ENCODE measurements around the gene LAT.
"Not testable (repeated sequence)": the region's sequence is repeated elsewhere in the genome, so short reads cannot be mapped to it uniquely, and the experiment has no call there.

The LAT gene

GRCh38 chr16:28975158-28975599 lies 9.7 kb upstream of the LAT start:
- DNase-seq (ENCODE audit: low read depth, low spot score): no peak
- peak overlapping the region; percentile 65 for H3K27ac ChIP-seq

- DNase-seq (ENCODE audit: low read depth, low spot score): no peak
- no peak overlapping the region for H3K27ac ChIP-seq
Observed at GRCh38 chr16:28977703-28978662, 6.9 kb upstream of the LAT start.

GRCh38 chr16:28980330-28980729 lies 4.5 kb upstream of the LAT start:
- DNase-seq (ENCODE audit: low read depth, low spot score): not testable (repeated sequence)

GRCh38 chr16:28980929-28981328 lies 3.9 kb upstream of the LAT start:
- DNase-seq (ENCODE audit: low read depth, low spot score): no peak
- no peak overlapping the region for H3K27ac ChIP-seq

More at GRCh38 chr16:28980330-28980729, 4.5 kb upstream of the LAT start:
- H3K27ac ChIP-seq: not testable (repeated sequence)

GRCh38 chr16:28981517-28981916 lies 3.3 kb upstream of the LAT start:
- no peak overlapping the region for H3K27ac ChIP-seq
- no peak for DNase-seq (ENCODE audit: low read depth, low spot score)

GRCh38 chr16:28982418-28982817 lies 2.4 kb upstream of the LAT start:
- no peak for DNase-seq (ENCODE audit: low read depth, low spot score)
- no peak overlapping the region for H3K27ac ChIP-seq

- no peak for DNase-seq (ENCODE audit: low read depth, low spot score)
- no peak overlapping the region for H3K27ac ChIP-seq
Observed at GRCh38 chr16:28982949-28983348, 1.9 kb upstream of the LAT start.

GRCh38 chr16:28983644-28984043 lies 1.2 kb upstream of the LAT start:
- no peak for DNase-seq (ENCODE audit: low read depth, low spot score)

GRCh38 chr16:28984091-28984490 lies 761 bp upstream of the LAT start:
- H3K27ac ChIP-seq: no peak overlapping the region

More at GRCh38 chr16:28983644-28984043, 1.2 kb upstream of the LAT start:
- H3K27ac ChIP-seq: no peak overlapping the region

GRCh38 chr16:28985211-28986041 lies 574 bp downstream of the LAT start:
- DNase-seq (ENCODE audit: low read depth, low spot score): no peak
- H3K27ac ChIP-seq: no peak overlapping the region

More at GRCh38 chr16:28984091-28984490, 761 bp upstream of the LAT start:
- no peak for DNase-seq (ENCODE audit: low read depth, low spot score)

- H3K27ac ChIP-seq: no peak overlapping the region
- DNase-seq (ENCODE audit: low read depth, low spot score): no peak
Observed at GRCh38 chr16:28986046-28986445, 1.2 kb downstream of the LAT start.

GRCh38 chr16:28986492-28986891 lies 1.6 kb downstream of the LAT start:
- no peak overlapping the region for H3K27ac ChIP-seq
- DNase-seq (ENCODE audit: low read depth, low spot score): no peak

GRCh38 chr16:28987170-28987853 lies 2.5 kb downstream of the LAT start:
- H3K27ac ChIP-seq: no peak overlapping the region
- DNase-seq (ENCODE audit: low read depth, low spot score): no peak

GRCh38 chr16:28989363-28989762 lies 4.5 kb downstream of the LAT start:
- no peak overlapping the region for H3K27ac ChIP-seq
- no peak for DNase-seq (ENCODE audit: low read depth, low spot score)

GRCh38 chr16:28990375-28991040 lies 5.7 kb downstream of the LAT start:
- no peak overlapping the region for H3K27ac ChIP-seq
- no peak for DNase-seq (ENCODE audit: low read depth, low spot score)

GRCh38 chr16:28991687-28992086 lies 6.8 kb downstream of the LAT start:
- no peak overlapping the region for H3K27ac ChIP-seq
- no peak for DNase-seq (ENCODE audit: low read depth, low spot score)

GRCh38 chr16:28992496-28992895 lies 7.6 kb downstream of the LAT start:
- no peak for DNase-seq (ENCODE audit: low read depth, low spot score)
- H3K27ac ChIP-seq: no peak overlapping the region

- H3K27ac ChIP-seq: no peak overlapping the region
- DNase-seq (ENCODE audit: low read depth, low spot score): no peak
Observed at GRCh38 chr16:28998837-28999236, 14.0 kb downstream of the LAT start.

GRCh38 chr16:28999577-28999976 lies 14.7 kb downstream of the LAT start:
- no peak for DNase-seq (ENCODE audit: low read depth, low spot score)
- H3K27ac ChIP-seq: no peak overlapping the region

- DNase-seq (ENCODE audit: low read depth, low spot score): no peak
Observed at GRCh38 chr16:29000019-29000418, 15.2 kb downstream of the LAT start.

More at GRCh38 chr16:29000019-29000418, 15.2 kb downstream of the LAT start:
- H3K27ac ChIP-seq: no peak overlapping the region

Data from epithelial cell of prostate (primary cell).